ENCODE results near the gene ALDH2.

DNA sequence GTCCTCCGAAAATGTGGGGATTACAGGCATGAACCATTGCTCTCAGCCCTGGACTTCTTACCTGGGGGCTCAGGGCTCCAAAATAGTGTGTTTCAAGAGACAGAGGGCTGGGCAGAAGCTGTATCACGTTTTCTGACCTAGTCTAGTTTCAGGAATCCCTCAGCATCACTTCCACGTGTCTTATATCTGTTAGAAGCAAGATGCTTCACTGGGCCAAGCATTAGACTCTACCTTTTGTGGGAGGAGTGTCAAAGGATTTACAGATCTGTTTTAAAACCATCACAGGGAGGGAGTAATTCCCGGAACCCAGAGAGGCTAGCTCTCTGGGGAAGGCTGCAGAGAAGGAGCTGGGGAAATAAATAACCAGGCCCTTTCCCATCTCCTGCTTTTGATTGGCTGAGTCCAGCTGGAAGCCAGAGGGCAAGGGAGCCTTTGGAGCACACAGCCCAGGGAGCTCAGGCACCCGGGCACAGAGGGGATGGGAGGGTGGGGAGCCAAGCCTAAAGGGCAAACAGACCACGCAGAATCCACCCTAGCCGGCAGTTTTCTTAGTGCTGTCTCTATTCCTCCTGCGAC, 33.3 kb upstream of the ALDH2 start:
- TF ChIP-seq, protein P1, sequence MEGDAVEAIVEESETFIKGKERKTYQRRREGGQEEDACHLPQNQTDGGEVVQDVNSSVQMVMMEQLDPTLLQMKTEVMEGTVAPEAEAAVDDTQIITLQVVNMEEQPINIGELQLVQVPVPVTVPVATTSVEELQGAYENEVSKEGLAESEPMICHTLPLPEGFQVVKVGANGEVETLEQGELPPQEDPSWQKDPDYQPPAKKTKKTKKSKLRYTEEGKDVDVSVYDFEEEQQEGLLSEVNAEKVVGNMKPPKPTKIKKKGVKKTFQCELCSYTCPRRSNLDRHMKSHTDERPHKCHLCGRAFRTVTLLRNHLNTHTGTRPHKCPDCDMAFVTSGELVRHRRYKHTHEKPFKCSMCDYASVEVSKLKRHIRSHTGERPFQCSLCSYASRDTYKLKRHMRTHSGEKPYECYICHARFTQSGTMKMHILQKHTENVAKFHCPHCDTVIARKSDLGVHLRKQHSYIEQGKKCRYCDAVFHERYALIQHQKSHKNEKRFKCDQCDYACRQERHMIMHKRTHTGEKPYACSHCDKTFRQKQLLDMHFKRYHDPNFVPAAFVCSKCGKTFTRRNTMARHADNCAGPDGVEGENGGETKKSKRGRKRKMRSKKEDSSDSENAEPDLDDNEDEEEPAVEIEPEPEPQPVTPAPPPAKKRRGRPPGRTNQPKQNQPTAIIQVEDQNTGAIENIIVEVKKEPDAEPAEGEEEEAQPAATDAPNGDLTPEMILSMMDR (IDR thresholded peaks at IDR 0.05), result no peak
- TF ChIP-seq POLR2A (IDR thresholded peaks at IDR 0.05), result no peak
